Measurements from ENCODE around the gene RASGRP2. TPM values are rescaled to one million over a fixed set of nuclear protein-coding genes. Genes with fewer than 3 reads are reported as not detected.

The RASGRP2 gene
- polyA plus RNA-seq, 1 donor (not counting 4 experiments of a cell fraction or from before 2014, with no cell fraction given): 0.49 TPM

GRCh38 chr11:64694026-64694755, 49.8 kb downstream of the RASGRP2 start:
- Histone ChIP-seq H3K9me1 (ENCODE audit: control insufficient read depth, extremely low read depth, insufficient read depth, low read length) (no peaks in the 10 kb centered on the region), H2AFZ (ENCODE audit: control insufficient read depth, low read length) (no peak overlapping the region), H3K4me2 (ENCODE audit: control insufficient read depth, extremely low read depth, insufficient read depth, low read depth, low read length) (no peak overlapping the region), H4K20me1 (ENCODE audit: control insufficient read depth, extremely low read depth, insufficient read depth, low read length) (no peaks in the 10 kb centered on the region), H3K36me3 (ENCODE audit: control insufficient read depth in 2 of 2, extremely low read depth in 1 of 2, insufficient read depth in 2 of 2, low read length in 2 of 2) (no peaks in the 10 kb centered on the region), H3K27ac (ENCODE audit: control insufficient read depth, insufficient read depth, low read length) (no peak overlapping the region), H3K4me1 (ENCODE audit: control insufficient read depth, extremely low read depth, insufficient read depth, low read length) (no peaks in the 10 kb centered on the region), H3K9me3 (ENCODE audit: control insufficient read depth, low read depth, low read length) (no peaks in the 10 kb centered on the region), H3K4me3 (ENCODE audit: control insufficient read depth in 2 of 3, extremely low read depth in 1 of 3, insufficient read depth in 2 of 3, low read depth in 1 of 3, low read length in 3 of 3) (no peak overlapping the region), H3K79me2 (ENCODE audit: control insufficient read depth, insufficient read depth, low read length) (no peaks in the 10 kb centered on the region), H3K9ac (ENCODE audit: control insufficient read depth, extremely low read depth, insufficient read depth, low read length) (no peak overlapping the region), H3K27me3 (ENCODE audit: control insufficient read depth, extremely low read depth, insufficient read depth, low read length) (peaks cover 51% of the 10 kb centered on the region)
- DNase-seq (ENCODE audit: low read depth, low spot score) (no peak), FAIRE-seq (no peak)
- dilution Hi-C loops (cut with MboI; ENCODE audit: extremely low pct_ligation_motif_present, low sequenced_read_pairs): no loop called here
- no peak for TF ChIP-seq CTCF (optimal IDR thresholded peaks at IDR 0.05 in 1 of 3, IDR thresholded peaks at IDR 0.05 in 1 of 3, conservative IDR thresholded peaks at IDR 0.05 in 1 of 3; ENCODE audit: extremely low read depth in 1 of 3, insufficient read depth in 2 of 3, low read length in 3 of 3)
- TF ChIP-seq EZH2 (IDR thresholded peaks at IDR 0.05; ENCODE audit: low read length): no peak

GRCh38 chr11:64692764-64693331, 51.1 kb downstream of the RASGRP2 start:
- Histone ChIP-seq H3K27ac (ENCODE audit: control insufficient read depth, insufficient read depth, low read length) (no peak overlapping the region), H3K9ac (ENCODE audit: control insufficient read depth, extremely low read depth, insufficient read depth, low read length) (no peak overlapping the region), H3K79me2 (ENCODE audit: control insufficient read depth, insufficient read depth, low read length) (no peaks in the 10 kb centered on the region), H3K9me1 (ENCODE audit: control insufficient read depth, extremely low read depth, insufficient read depth, low read length) (no peaks in the 10 kb centered on the region), H3K9me3 (ENCODE audit: control insufficient read depth, low read depth, low read length) (no peaks in the 10 kb centered on the region), H3K27me3 (ENCODE audit: control insufficient read depth, extremely low read depth, insufficient read depth, low read length) (peaks cover 47% of the 10 kb centered on the region), H3K36me3 (ENCODE audit: control insufficient read depth in 2 of 2, extremely low read depth in 1 of 2, insufficient read depth in 2 of 2, low read length in 2 of 2) (no peaks in the 10 kb centered on the region), H4K20me1 (ENCODE audit: control insufficient read depth, extremely low read depth, insufficient read depth, low read length) (no peaks in the 10 kb centered on the region), H3K4me3 (ENCODE audit: control insufficient read depth in 2 of 3, extremely low read depth in 1 of 3, insufficient read depth in 2 of 3, low read depth in 1 of 3, low read length in 3 of 3) (no peak overlapping the region), H3K4me2 (ENCODE audit: control insufficient read depth, extremely low read depth, insufficient read depth, low read depth, low read length) (no peak overlapping the region), H3K4me1 (ENCODE audit: control insufficient read depth, extremely low read depth, insufficient read depth, low read length) (peaks cover 5% of the 10 kb centered on the region), H2AFZ (ENCODE audit: control insufficient read depth, low read length) (no peak overlapping the region)
- FAIRE-seq (no peak), DNase-seq (ENCODE audit: low read depth, low spot score) (no peak)
- dilution Hi-C loops (cut with MboI; ENCODE audit: extremely low pct_ligation_motif_present, low sequenced_read_pairs): no loop called here
- no peak for TF ChIP-seq EZH2 (IDR thresholded peaks at IDR 0.05; ENCODE audit: low read length)
- TF ChIP-seq CTCF (optimal IDR thresholded peaks at IDR 0.05 in 1 of 3, IDR thresholded peaks at IDR 0.05 in 1 of 3, conservative IDR thresholded peaks at IDR 0.05 in 1 of 3; ENCODE audit: extremely low read depth in 1 of 3, insufficient read depth in 2 of 3, low read length in 3 of 3): no peak

Data from keratinocyte (primary cell).